Measurements from ENCODE around the gene SBSN. TPM values are rescaled to one million over a fixed set of nuclear protein-coding genes. Genes with fewer than 3 reads are reported as not detected.

Gene SBSN, protein sequence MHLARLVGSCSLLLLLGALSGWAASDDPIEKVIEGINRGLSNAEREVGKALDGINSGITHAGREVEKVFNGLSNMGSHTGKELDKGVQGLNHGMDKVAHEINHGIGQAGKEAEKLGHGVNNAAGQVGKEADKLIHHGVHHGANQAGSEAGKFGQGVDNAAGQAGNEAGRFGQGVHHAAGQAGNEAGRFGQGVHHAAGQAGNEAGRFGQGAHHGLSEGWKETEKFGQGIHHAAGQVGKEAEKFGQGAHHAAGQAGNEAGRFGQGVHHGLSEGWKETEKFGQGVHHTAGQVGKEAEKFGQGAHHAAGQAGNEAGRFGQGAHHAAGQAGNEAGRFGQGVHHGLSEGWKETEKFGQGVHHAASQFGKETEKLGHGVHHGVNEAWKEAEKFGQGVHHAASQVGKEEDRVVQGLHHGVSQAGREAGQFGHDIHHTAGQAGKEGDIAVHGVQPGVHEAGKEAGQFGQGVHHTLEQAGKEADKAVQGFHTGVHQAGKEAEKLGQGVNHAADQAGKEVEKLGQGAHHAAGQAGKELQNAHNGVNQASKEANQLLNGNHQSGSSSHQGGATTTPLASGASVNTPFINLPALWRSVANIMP
- polyA plus RNA-seq (ENCODE audit: insufficient read length in 3 of 3), result not detected

DNA sequence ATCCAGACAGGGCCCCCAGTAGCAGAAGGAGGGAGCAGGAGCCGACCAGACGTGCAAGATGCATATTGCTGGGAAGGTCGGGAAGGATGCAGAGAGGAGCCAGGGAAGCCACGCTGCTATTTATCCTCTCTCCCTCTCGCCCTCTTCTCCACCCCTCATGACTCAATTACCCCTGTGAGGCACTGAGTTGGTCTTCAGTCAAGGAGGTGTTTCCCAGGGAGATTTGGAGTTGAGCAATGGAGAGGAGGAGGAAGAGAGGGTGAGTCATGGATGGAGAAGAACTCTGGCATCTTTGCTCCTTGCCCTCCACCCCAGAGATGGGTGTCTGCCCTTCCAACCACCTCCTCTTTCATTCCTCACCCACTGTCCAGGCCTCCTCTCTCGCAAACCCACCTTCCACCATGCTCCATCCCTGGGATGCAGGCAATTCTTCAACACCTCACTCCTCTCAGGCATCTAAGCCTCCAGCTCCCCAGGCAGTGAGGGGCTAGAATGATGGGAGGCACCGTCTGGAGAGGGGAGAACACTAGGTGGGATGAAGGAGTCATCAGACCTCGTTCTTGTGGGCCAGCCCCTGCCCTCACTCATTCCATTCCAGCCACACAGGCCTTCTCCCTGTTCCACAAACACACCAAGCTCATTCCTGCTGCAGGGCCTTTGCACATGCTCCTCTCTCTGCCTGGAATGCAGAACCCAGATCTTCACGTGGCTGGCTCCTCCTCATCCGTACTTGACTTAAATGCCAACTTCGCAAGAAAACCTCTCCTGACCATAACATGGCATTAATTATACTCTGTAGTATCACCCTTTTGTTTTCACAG lies at the start of gene SBSN:
Gene SBSN (minus strand): TSS at position 94 of the 821 bp plus-strand sequence. CDS start 30 bp downstream, at position 64.
- no peak for DNase-seq (ENCODE audit: low read depth in 3 of 3, low spot score in 2 of 3)

DNA sequence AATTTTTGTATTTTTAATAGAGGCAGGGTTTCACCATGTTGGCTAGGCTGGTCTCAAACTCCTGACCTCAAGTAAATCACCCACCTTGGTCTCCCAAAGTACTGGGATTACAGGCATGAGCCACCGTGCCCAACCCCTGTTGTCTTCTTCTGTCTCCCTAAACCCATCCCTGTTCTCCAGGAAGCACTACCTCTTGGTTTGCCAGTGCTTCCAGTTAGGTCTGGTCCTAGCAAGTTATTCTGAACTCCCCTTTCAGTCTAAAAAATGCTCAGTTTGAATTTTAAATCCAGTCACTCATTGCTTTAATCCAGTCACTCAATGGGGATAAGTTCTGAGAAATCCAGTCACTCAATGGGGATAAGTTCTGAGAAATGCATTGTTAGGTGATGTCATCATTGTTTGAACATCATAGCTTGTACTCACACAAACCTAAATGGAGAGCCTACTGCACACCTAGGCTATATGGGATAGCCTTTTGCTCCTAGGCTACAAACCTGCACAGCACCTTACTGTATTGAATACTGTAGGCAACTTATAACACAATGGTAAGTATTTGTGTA lies 43.4 kb upstream of the SBSN start:
- DNase-seq (ENCODE audit: low read depth in 3 of 3, low spot score in 2 of 3), result no peak

DNA sequence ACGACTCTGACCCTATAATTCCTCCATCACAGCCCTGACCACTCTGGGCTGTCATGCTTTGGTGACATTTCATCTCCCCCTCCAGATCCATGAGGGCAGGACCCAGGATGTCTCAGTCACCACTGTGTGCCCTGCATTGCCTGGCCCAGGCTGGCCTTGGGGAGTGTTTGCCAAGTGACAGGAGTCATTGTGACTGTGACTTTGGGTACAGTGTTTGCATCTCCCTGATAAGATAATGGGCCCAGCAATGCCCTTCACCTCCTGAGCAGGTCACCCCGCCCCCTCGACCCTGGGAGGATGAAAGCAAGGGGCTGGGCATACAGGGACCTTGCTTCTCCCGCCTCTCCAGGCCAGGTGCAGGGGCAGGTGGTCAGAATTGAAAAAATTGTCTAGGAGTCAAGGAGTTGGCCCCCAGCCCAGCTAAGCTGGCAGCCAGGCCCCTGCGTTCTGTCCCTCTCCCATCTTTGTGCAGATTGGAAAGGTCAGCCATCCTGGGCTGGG lies 41.2 kb upstream of the SBSN start:
- DNase-seq (ENCODE audit: low read depth in 3 of 3, low spot score in 2 of 3), result no peak

DNA sequence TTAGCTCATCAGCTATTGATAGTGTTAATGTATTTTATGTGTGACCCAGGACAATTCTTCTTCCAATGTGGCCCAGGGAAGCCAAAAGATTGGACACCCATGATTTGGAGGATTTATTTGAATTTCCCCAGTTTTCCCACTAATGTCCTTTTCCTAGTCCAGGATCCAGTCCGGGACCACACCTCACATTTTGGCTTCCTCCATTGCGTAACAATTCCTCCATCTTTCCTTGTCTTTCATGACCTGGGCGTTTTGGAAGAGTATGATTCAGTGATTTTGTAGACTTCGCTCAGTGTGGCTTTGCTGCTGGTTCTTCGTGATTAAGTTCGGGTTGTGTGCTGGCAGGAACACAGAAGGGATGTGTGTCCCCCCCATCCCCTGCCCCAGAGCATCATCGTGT lies 38.6 kb upstream of the SBSN start:
- DNase-seq (ENCODE audit: low read depth in 3 of 3, low spot score in 2 of 3), result no peak

DNA sequence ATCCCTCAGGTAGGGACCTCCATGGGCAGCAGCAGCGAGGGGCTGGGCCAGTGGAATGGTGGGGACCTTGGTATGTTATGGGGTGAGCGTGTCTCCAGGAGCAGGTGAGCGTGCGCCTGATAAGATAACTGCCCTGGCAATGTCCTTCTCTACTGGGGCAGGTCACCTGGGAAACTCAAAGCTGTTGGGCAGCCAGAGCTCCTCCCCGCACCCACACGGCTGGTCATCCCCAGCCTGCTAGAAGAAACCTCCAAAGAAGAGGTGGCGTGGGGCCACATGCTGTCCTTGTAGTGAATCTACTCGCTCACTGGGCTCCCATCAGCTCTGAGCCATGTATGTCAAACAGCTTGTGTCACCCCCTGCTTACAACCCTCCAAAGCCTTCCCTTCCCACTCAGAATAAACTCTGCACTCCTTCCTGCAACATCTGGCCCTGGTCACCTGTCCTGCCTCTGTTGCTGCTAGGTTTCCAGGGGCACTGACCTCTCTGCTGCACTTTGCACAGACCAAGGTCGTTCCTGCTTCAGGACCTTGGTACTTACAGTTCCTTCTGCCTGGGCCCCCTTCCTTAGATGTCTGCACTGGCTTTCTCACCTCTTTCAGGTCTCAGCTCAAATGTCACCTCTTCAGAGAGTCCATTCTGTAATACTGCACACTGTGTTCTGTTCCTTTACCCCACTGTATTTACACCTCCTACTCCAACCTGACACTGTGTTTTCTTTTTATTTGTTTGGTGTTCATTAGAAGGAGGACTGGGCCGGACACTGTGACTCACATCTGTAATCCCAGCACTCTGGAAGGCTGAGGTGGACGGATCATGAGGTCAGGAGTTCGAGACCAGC lies 37.1 kb upstream of the SBSN start:
- no peak for DNase-seq (ENCODE audit: low read depth in 3 of 3, low spot score in 2 of 3)

DNA sequence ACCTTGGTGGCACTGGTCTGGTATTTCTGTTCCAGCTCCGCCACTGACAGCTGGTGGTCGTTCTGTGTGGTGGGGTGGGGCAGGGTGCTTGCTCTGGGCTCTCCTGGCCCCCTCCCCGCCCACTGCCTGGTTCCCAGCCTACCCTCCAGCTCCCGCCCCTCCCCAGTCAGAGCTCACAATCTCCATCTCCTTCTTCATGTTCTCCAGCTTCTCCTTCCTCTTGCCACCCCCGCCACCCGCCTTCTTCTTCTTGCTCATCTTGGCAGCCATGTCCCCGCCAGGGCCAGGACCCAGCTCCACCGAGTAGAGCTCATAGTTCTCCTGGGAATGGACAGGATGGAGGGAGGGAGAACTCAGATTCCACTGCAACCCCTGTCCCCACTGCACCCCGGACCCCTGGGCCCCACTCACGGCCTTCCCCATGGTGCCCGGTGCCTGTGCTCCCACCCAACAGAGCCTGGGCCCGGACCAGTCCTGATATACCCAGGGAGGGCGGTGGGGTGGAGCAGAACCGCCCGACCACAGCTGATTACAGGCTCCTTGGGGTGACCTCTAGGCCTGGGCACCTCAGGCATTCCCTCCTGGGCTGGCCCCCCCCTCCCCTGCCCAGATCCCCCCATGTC lies 35.2 kb upstream of the SBSN start, which contains the start of gene ATP4A:
Gene ATP4A (minus strand): TSS at position 452 of the 623 bp plus-strand sequence. CDS start 29 bp downstream, at position 423.
- DNase-seq (ENCODE audit: low read depth in 3 of 3, low spot score in 2 of 3), result no peak

DNA sequence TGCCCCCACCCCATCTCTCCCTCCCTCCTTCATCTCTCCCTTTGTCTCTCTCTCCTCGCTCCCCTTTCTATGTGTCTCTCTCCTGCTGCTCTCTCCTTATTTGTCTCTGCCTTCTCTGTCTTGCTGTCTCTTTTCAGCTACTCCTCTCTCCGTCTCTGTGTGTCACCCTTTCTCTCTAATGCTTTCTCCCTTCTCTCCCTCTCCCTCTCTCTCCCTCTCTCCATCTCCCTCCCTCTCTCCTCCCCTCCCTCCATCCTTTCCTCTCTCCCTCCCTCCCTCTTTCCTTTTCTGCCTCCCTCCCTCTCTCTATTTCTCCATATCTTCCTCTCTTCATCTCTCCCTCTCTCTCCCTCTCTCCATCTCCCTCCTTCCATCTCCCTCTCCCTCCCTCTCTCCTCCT lies 34.7 kb upstream of the SBSN start:
- no peak for DNase-seq (ENCODE audit: low read depth in 3 of 3, low spot score in 2 of 3)

DNA sequence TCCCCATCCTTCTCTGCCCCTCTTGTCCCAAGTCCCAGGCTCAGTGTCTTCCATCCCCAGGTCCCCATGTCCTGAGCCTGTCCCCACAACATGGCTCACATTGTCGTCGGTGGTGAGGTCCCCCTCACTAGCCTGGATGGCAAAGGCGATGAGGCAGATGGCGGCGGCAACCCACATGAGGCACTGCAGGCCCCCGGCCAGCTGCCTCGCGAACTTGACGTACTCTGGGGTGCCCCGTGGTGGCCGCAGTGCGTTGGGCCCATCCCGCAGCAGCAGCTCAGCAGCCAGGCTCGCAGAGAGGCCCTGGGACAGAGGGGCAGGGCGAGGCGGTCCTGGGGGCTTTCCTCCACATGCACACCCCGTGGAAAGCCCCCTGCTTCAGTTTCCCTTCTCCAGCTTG lies 34.2 kb upstream of the SBSN start:
- DNase-seq (ENCODE audit: low read depth in 3 of 3, low spot score in 2 of 3), result no peak

DNA sequence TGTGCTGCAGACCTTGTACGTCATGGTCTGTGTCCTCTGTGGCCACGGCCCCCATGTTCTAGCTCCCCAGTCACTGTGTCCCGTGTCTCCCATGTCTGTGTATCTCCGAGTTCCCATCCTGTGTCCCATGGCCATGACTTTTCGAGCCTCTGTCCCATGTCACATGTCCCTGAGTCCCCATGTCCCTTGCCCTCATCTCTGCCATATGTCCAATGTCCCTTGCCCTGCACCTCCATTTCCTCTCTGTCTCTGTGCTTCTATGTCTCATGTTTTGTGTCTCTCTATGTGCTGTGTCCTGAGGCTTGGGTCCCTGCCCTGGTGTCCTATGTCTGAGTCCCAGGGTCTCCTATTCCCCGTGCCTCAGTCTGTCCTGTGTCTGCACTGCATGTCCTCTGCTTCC lies 33.3 kb upstream of the SBSN start:
- DNase-seq (ENCODE audit: low read depth in 3 of 3, low spot score in 2 of 3), result no peak

DNA sequence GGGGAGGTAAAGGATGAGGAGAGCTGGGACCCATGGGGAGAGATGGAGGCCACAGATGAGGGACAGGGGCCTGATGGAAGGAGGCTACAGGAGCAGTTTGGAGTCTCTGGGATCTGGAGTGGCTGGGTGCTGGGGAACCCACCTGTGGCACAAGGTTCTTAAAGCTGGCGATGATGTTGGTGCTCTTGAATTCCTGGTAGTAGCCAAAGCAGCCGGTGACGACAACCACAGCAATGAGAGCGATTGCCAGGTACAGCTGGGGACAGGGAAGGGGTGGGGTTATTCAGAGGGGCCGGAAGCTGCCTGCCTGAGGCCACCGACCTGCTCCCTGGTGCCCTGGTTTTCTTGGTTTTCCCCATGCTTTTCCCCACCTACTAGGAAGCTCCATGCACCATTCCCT lies 32.6 kb upstream of the SBSN start:
- DNase-seq (ENCODE audit: low read depth in 3 of 3, low spot score in 2 of 3), result no peak

DNA sequence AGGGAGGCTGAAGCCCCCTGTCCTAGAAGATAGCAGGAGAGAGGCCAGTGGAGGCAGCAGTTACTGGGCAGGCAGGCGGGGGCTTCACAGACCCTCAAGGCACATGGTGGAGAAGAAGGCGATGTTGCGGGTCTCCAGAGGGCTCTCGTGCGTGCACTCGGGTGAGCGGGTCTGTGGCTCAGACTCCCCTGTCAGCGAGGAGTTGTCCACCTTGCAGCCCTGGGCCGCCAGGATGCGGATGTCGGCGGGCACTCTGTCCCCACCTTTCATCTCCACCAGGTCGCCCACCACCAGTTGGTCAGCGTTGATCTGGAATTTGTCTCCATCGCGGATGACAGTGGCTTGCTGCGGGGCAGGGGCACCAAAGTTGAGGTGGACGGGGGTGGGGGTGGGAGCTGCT lies 32.2 kb upstream of the SBSN start:
- no peak for DNase-seq (ENCODE audit: low read depth in 3 of 3, low spot score in 2 of 3)

DNA sequence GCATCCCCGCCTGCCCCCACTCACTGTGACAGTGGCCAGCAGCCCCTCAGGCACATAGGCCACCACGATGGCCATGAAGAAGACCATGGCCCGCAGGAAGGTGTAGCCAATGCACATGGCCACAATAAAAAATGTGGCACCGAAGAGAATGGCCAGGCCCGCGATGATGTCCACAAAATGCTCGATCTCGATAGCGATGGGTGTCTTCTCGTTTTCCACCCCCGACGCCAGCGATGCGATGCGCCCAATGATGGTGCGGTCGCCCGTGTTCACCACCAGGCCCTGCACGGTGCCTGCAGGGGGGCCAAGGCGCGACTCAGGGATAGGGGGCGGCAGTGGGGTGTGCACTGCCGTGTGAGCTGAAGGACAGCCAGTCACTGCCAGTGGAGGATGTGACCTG lies 31.7 kb upstream of the SBSN start:
- no peak for DNase-seq (ENCODE audit: low read depth in 3 of 3, low spot score in 2 of 3)

DNA sequence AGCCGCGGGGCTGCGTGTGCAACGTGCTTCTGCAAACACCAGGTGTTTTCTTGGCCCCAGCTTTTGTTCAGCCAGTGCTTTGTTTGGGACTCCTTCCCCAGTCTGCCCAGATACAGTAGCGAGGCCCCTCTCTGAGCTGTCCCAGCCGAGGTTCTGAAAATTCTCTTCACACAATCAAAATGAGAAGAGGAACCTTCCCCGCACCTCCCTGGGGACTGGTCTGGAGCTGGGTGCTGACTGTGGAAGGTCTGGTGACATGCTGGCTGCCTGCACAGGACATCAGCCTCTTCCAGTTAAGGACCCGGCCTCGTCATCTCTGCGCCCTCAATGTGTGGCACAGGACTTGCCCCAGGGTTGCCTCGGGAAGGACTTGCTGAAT lies 31.2 kb upstream of the SBSN start:
- DNase-seq (ENCODE audit: low read depth in 3 of 3, low spot score in 2 of 3), result no peak

DNA sequence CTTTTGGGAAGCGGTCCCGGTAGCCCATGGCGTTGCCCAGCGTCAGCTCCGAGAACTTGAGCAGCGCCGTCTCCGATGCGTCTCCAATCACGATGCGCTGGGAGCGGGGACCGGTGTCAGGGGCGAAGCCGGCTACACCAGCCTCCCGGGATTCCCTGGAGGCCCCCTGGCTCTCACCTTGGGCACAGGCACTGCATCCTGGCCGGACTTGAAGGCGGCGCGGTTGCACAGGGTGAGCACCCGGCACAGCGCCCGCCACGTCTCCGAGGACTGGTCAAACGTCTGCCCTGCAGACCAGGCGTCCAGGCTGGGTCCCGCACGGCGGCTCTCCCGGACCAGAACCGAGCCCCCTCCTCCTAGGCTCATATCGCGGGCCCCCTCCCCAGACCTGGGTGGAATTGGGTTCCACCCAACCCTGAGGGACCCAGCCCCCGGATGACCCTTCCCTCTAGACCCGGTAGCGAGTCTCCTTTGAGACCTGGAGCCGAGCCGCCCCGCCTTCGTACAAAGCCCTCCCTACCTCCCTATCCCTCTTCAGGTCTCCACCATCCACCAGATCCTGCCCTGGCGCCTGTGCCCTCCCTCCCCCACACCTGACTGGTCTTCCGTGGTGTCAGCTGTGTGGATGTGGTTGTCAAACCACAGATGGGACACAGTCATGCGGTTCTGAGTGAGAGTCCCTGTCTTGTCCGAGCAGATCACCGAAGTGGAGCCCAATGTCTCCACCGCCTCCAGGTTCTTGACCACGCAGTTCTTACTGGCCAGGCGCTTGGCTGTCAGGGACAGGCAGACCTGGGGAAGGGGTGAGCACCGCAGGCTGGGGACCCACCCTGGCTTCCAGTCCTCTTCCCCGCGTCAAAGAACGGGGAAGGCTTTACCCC lies 30.5 kb upstream of the SBSN start:
- DNase-seq (ENCODE audit: low read depth in 3 of 3, low spot score in 2 of 3), result no peak

DNA sequence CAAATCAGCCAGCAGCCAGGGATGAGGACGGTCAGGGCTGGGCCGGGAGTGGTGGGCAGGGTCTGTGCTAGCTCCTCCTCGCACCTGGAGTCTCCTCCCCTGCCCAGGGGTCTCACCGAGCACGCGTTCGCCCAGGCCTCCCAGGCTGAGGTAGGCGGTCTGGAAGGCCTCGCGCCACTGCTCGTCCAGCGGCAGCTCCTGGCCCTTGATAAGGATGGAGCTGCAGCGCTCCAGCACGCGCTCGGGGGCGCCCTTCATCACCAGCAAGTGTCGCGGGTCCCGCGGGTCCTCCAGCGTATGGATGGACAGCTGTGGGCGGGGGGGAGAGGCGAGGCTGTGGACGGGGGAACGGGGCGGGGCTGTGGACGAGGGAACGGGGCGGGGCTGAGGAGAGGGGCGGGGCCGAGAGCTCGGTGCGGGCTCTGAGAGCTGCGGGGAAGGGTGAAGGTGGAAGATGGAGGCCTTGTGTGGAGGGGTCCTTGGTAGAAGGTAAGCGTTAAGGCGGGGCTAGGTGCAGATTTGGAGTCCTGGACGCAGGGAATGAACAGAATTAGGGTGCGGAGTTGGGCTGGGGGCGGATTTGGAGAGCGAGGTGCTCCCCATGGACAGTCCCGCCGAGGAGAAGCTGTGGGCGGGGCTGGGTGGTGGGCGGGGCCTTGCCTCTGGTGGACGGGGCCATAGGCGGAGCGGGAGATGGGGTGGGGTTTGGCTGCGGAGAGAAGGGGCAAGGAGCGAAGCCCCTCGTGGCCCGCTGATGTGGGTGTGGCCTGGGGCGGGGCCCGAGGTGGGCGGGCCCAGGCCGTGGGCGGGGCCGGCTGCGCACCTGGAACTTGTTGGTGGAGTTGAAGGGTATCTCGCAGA lies 29.7 kb upstream of the SBSN start:
- DNase-seq (ENCODE audit: low read depth in 3 of 3, low spot score in 2 of 3), result no peak

DNA sequence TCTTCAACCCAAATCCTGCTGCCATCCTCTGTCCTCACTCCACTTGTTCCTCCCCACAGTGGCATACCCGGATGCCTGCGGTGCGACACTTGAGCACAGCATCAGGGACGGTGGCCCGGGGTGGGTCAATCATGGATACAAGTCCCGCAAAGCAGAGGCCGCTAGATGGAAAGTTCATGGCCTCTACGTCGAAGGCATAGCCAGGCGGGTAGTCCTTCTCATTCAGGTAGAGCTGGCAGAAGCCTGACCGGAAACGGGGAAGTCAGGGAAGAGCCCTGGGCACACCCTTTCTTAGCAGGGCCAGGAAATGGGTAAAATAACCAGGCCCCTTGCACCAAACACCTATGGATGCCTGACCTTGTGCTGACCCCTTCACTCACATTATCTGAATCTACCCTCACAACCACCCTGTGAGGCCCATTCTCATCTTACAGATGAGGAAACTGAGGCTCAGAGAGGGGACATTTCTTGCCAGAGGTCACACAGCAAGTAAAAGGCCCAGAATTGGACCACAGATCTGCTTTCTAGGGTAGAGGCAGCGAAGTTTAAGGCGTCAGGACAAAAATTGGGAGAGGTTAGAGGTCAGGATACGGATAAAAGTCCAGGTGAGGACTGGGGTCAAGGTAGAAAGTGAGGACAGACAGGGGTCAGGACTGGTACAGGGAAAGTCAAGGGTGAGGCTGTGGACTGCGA lies 28.9 kb upstream of the SBSN start:
- no peak for DNase-seq (ENCODE audit: low read depth in 3 of 3, low spot score in 2 of 3)

DNA sequence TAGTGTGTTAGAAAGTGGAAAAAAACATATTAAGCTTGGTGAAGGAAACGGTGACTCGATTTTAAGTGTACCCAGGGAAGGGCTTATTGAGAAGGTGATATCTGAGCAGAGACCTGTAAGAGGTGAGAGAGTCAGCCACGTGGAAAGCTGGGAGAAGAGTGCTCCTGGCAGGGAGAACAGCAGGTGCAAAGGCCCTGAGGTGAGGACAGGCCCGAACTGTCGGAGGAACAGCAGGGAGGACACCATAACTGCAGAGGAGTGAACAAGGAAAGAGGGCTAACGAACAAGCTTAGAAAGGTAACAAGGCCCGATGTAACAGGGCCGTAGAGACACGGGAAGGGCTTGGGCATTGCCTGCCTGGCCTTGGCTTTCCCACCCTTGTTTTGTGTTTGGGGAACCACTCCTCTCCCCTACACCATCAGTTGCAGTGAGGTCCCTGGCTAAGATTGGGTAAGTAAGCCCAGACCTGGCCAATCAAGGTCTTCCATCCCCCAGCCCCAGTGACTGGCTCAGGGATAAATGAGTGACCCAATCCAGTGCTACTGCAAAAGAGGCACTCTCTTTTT lies 28.0 kb upstream of the SBSN start:
- no peak for DNase-seq (ENCODE audit: low read depth in 3 of 3, low spot score in 2 of 3)
